Mesendoderm (in vitro differentiated cells): ENCODE measurements around the gene JMJD1C.

Experiments
- DNase-seq: peaks from one replicate; pipeline ENCODE4 v3.0.0; 2013
- H2AK5ac ChIP-seq: 2 replicates; pipeline ENCODE4 v1.6.1; 2013; ENCODE audit warnings: low read length, inconsistent platforms
- H2BK120ac ChIP-seq: 2 replicates; pipeline ENCODE4 v1.6.1; 2013; ENCODE audit warnings: low read depth, mild to moderate bottlenecking, low read length, moderate library complexity, mixed read lengths
- H2BK15ac ChIP-seq: replicated peaks from 2 replicates; pipeline ENCODE4 v1.6.1; 2013; ENCODE audit warnings: low read depth, mild to moderate bottlenecking, moderate library complexity
- H2BK5ac ChIP-seq: 2 replicates; pipeline ENCODE4 v1.6.1; 2013; ENCODE audit warnings: low read length, inconsistent platforms
- H3K18ac ChIP-seq: 2 replicates; pipeline ENCODE4 v1.6.1; 2013; ENCODE audit warnings: mild to moderate bottlenecking, low read length, mixed read lengths
- H3K23ac ChIP-seq: one replicate; pipeline ENCODE4 v1.6.1; 2013; ENCODE audit warnings: low read length
- H3K27ac ChIP-seq: 2 replicates; pipeline ENCODE4 v1.5.1; 2013; ENCODE audit warnings: low read depth, mild to moderate bottlenecking, inconsistent platforms, low read length, moderate library complexity
- H3K27me3 ChIP-seq: 2 replicates; pipeline ENCODE4 v1.6.1; 2013; ENCODE audit warnings: low read length, control low read depth, mild to moderate bottlenecking, inconsistent platforms; ENCODE audit not compliant: insufficient read depth, poor library complexity
- H3K36me3 ChIP-seq: 2 replicates; pipeline ENCODE4 v1.6.1; 2013; ENCODE audit warnings: low read length, inconsistent platforms; ENCODE audit not compliant: control insufficient read depth, insufficient read depth
- H3K4ac ChIP-seq: one replicate; pipeline ENCODE4 v1.6.1; 2013; ENCODE audit warnings: low read depth, mild to moderate bottlenecking, low read length, moderate library complexity
- H3K4me1 ChIP-seq: 2 replicates; pipeline ENCODE4 v1.6.1; 2013; ENCODE audit warnings: low read depth, low read length, inconsistent platforms; ENCODE audit not compliant: control insufficient read depth
- H3K4me2 ChIP-seq: 2 replicates; pipeline ENCODE4 v1.6.1; 2013; ENCODE audit warnings: low read length
- H3K4me3 ChIP-seq: 2 replicates; pipeline ENCODE4 v1.5.1; 2013; ENCODE audit warnings: mild to moderate bottlenecking, low read length
- H3K56ac ChIP-seq: one replicate; pipeline ENCODE4 v1.6.1; 2013; ENCODE audit warnings: low read length
- H3K79me1 ChIP-seq: 2 replicates; pipeline ENCODE4 v1.6.1; 2013; ENCODE audit warnings: low read length, inconsistent platforms
- H3K79me2 ChIP-seq: 2 replicates; pipeline ENCODE4 v1.6.1; 2013; ENCODE audit warnings: mild to moderate bottlenecking, low read length; ENCODE audit not compliant: control insufficient read depth, insufficient read depth
- H3K9ac ChIP-seq: 2 replicates; pipeline ENCODE4 v1.6.1; 2013; ENCODE audit warnings: low read length, inconsistent platforms
- H4K5ac ChIP-seq: one replicate; pipeline ENCODE4 v1.6.1; 2013; ENCODE audit warnings: low read length
- H4K8ac ChIP-seq: one replicate; pipeline ENCODE4 v1.6.1; 2013; ENCODE audit warnings: low read depth, mild to moderate bottlenecking, control low read depth, low read length, moderate library complexity
- WGBS: extraction: QIAGEN DNeasy Blood & Tissue Kit; methylation state at CpG from one replicate; pipeline ENCODE4 v1.1.7; 2013; ENCODE audit warnings: low lambda C conversion rate, missing lambda C conversion rate; ENCODE audit not compliant: insufficient coverage; ENCODE audit errors: extremely low coverage; 5-methylcytosine and 5-hydroxymethylcytosine counted together

The JMJD1C gene

DNA sequence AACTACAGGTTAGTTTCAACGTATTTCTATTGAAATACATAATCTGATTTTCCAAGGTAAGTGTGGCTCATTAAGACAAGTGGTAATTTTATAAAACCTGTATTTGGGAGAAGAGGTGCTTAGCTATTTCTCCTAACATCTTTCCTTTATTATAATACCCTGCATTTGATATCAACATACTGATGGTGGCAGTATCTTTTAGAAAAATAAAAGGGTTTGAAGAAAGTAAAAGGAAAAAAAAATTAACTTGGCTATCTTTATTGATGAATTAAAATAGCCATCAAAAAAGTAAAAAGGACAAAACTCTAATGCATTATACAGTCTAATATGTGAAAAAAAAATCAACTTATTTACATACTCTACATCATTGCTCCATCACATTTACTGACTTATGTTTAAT, 264.7 kb downstream of the JMJD1C start:
- Histone ChIP-seq H3K4me2 (no peak overlapping the region), H4K5ac (no peak overlapping the region), H3K79me2 (peaks cover 12% of the 10 kb centered on the region), H2BK5ac (no peak overlapping the region), H3K23ac (no peak overlapping the region), H3K9ac (no peak overlapping the region), H3K18ac (no peak overlapping the region), H2BK120ac (no peak overlapping the region), H2BK15ac (no peak overlapping the region), H3K27ac (no peak overlapping the region), H3K56ac (no peak overlapping the region), H3K79me1 (peaks cover 1% of the 10 kb centered on the region), H3K36me3 (no peaks in the 10 kb centered on the region), H3K4me1 (peaks cover 3% of the 10 kb centered on the region), H2AK5ac (no peak overlapping the region), H3K4ac (no peak overlapping the region), H4K8ac (no peak overlapping the region), H3K27me3 (no peaks in the 10 kb centered on the region), H3K4me3 (no peak overlapping the region)
- no peak for DNase-seq
- WGBS = no CpG with 5 or more reads among the region's 1 CpG

DNA sequence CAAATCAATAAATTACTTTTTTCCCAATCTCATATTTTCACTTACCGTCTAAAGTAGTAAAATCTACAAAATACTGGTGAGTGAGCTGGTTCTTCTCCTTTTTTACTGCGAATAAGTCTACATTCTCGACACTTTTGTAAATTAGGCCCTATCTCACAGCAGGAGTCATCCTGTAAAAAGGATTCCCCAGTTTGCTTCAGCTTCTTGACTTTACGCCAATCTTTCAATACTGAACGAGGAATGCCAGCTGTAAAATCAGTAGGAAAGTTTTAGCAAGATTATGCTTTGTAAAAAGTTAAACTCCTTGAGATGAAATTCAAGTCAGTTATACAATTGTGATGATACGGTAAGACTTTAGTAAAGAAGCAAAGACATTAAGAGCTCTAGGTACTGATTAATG, 265.3 kb downstream of the JMJD1C start:
- no peak overlapping the region for H3K4ac ChIP-seq
- no peak overlapping the region for H4K8ac ChIP-seq
- H3K27me3 ChIP-seq = no peaks in the 10 kb centered on the region
- H3K23ac ChIP-seq = no peak overlapping the region
- peak; percentile 74 for DNase-seq
- H3K4me1 ChIP-seq = peaks cover 3% of the 10 kb centered on the region
- no peak overlapping the region for H3K4me3 ChIP-seq
- no peak overlapping the region for H4K5ac ChIP-seq
- WGBS = 100% methylated on average over 1 of the region's 6 CpGs
- no peaks in the 10 kb centered on the region for H3K79me1 ChIP-seq
- no peak overlapping the region for H2BK120ac ChIP-seq
- no peak overlapping the region for H3K56ac ChIP-seq
- peaks cover 9% of the 10 kb centered on the region for H3K79me2 ChIP-seq
- H2AK5ac ChIP-seq = no peak overlapping the region
- H3K27ac ChIP-seq = no peak overlapping the region
- H3K4me2 ChIP-seq = no peak overlapping the region
- H2BK5ac ChIP-seq = no peak overlapping the region
- H3K18ac ChIP-seq = no peak overlapping the region
- no peaks in the 10 kb centered on the region for H3K36me3 ChIP-seq
- H2BK15ac ChIP-seq = no peak overlapping the region
- no peak overlapping the region for H3K9ac ChIP-seq

DNA sequence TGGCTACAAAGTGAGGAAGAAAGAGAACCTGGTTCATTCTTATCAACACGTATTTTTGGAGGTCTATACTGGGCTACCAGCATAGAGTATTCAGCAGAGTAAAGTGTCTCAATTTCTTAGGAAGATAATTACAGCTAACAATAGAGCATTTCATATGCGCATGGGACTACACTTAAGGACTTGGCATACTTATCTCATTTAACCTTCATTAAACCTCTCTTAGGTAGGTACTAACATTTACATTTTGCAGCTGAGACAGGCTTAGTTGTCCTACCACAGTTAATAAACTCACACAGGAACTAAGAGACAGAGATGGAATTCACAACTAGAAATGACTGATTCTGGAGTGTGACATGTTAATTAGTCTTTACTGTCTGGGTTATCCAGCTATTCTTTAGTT, 266.1 kb downstream of the JMJD1C start:
- no peaks in the 10 kb centered on the region for H3K27me3 ChIP-seq
- peak; percentile 57 for DNase-seq
- H2BK15ac ChIP-seq = no peak overlapping the region
- H4K5ac ChIP-seq = no peak overlapping the region
- H3K27ac ChIP-seq = no peak overlapping the region
- no peak overlapping the region for H4K8ac ChIP-seq
- no peak overlapping the region for H2AK5ac ChIP-seq
- H2BK120ac ChIP-seq = no peak overlapping the region
- no peak overlapping the region for H3K4ac ChIP-seq
- no peaks in the 10 kb centered on the region for H3K36me3 ChIP-seq
- H3K18ac ChIP-seq = no peak overlapping the region
- H3K23ac ChIP-seq = no peak overlapping the region
- H3K4me1 ChIP-seq = peaks cover 2% of the 10 kb centered on the region
- no peak overlapping the region for H3K56ac ChIP-seq
- peaks cover 7% of the 10 kb centered on the region for H3K79me2 ChIP-seq
- no peak overlapping the region for H3K9ac ChIP-seq
- WGBS = no CpG with 5 or more reads among the region's 2 CpGs
- no peak overlapping the region for H3K4me2 ChIP-seq
- no peak overlapping the region for H2BK5ac ChIP-seq
- H3K79me1 ChIP-seq = no peaks in the 10 kb centered on the region
- H3K4me3 ChIP-seq = no peak overlapping the region

DNA sequence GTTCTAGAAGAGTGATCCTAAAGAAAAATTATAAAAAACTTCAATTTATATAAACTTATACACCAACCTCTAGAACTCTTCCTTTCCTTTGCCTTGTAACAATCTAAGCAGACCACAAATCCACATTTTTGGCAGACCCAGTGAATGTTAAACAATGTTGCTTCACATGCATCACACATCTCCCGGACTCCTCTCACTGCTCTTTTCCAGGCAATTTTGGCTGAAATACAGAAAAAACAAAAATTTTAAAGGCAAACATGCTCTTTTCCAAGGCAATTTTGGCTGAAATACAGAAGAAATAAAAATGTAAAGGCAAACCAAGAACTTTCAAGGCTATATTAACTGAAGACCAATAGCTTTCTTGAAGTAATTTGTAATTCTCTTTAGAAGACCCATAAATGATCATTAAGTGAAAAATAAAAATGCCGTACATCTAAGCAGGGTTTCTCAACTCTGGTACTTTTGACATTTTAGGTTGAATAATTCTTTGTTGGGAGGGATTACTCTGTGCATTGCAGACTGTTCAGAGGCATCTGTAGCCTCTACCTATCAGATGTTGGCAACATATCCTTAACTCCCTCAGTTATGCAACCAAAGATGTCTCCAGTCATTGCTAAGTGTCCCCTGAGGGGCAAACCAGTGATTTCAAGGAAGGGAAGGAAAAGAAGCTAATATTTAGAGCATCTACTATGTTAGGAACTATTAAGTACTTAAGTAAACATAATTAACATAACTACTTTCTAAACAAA, 268.3 kb downstream of the JMJD1C start:
- H3K36me3 ChIP-seq = no peaks in the 10 kb centered on the region
- DNase-seq = peak; percentile 34
- WGBS = no CpG with 5 or more reads among the region's 2 CpGs

GRCh38 chr10:63192826-63193225, 273.0 kb downstream of the JMJD1C start:
- Histone ChIP-seq H3K4ac (no peak overlapping the region), H4K8ac (no peak overlapping the region), H2AK5ac (no peak overlapping the region), H3K4me3 (no peak overlapping the region), H4K5ac (no peak overlapping the region), H2BK120ac (no peak overlapping the region), H3K4me2 (no peak overlapping the region), H3K4me1 (no peaks in the 10 kb centered on the region), H2BK5ac (no peak overlapping the region), H3K9ac (no peak overlapping the region), H3K36me3 (no peaks in the 10 kb centered on the region), H3K56ac (no peak overlapping the region), H3K79me1 (no peaks in the 10 kb centered on the region), H3K27me3 (no peaks in the 10 kb centered on the region), H3K18ac (no peak overlapping the region), H3K27ac (no peak overlapping the region), H3K79me2 (peaks cover 1% of the 10 kb centered on the region), H3K23ac (no peak overlapping the region), H2BK15ac (no peak overlapping the region)
- WGBS = no CpG with 5 or more reads among the region's 1 CpG
- DNase-seq = no peak

More for the DNA sequence above, 268.3 kb downstream of the JMJD1C start:
- Histone ChIP-seq H3K23ac (no peak overlapping the region), H4K8ac (no peak overlapping the region), H3K9ac (no peak overlapping the region), H3K27ac (no peak overlapping the region), H2BK120ac (no peak overlapping the region), H2BK5ac (no peak overlapping the region), H3K56ac (no peak overlapping the region), H3K79me2 (peaks cover 3% of the 10 kb centered on the region), H3K79me1 (no peaks in the 10 kb centered on the region), H2AK5ac (no peak overlapping the region), H4K5ac (no peak overlapping the region), H3K4me2 (no peak overlapping the region), H3K4me3 (no peak overlapping the region), H3K27me3 (no peaks in the 10 kb centered on the region), H2BK15ac (no peak overlapping the region), H3K4me1 (no peaks in the 10 kb centered on the region), H3K4ac (no peak overlapping the region), H3K18ac (no peak overlapping the region)

DNA sequence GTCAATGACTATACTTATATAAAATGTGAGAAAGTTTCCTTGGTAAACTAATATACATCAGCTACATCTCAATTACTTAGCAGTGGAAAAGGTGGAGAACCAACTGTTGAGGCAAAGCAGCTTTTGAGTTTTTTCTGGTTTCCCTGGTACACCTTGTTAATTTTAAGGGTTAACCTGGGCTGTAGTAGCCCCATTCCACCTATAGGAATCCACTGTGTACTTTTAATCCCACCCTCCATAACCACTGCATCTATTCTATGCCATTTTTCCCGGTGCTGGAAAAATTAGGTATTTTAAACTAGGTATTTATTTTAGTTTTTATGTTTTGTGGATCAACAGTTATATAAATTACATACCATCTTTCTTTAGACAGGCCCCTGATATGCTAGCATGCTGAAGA, 290.2 kb downstream of the JMJD1C start:
- H3K36me3 ChIP-seq = no peaks in the 10 kb centered on the region
- no peaks in the 10 kb centered on the region for H3K79me2 ChIP-seq
- no peak overlapping the region for H4K8ac ChIP-seq
- whole genome bisulfite sequencing = no CpG with 5 or more reads among the region's 1 CpG
- no peaks in the 10 kb centered on the region for H3K4me1 ChIP-seq
- no peak overlapping the region for H3K18ac ChIP-seq
- H2BK5ac ChIP-seq = no peak overlapping the region
- H2BK15ac ChIP-seq = no peak overlapping the region
- no peak overlapping the region for H3K56ac ChIP-seq
- no peak for DNase-seq
- H3K27me3 ChIP-seq = no peaks in the 10 kb centered on the region
- H3K79me1 ChIP-seq = no peaks in the 10 kb centered on the region
- H3K9ac ChIP-seq = no peak overlapping the region
- no peak overlapping the region for H3K4me3 ChIP-seq
- no peak overlapping the region for H3K23ac ChIP-seq
- H3K4me2 ChIP-seq = no peak overlapping the region
- H2BK120ac ChIP-seq = no peak overlapping the region
- no peak overlapping the region for H3K4ac ChIP-seq
- no peak overlapping the region for H4K5ac ChIP-seq
- H2AK5ac ChIP-seq = no peak overlapping the region
- no peak overlapping the region for H3K27ac ChIP-seq
